ENCODE measurements around the gene ARG2. TPM values are rescaled to one million over a fixed set of nuclear protein-coding genes. Genes with fewer than 3 reads are reported as not detected.

Gene ARG2
- total RNA-seq, 3 donors from 2014 or later (not counting 1 experiment from before 2014, with no cell fraction given): 1.2 to 7.4 (median 1.4) TPM

- Histone ChIP-seq H3K27me3 (ENCODE audit: control insufficient read depth, insufficient read depth, low read length) (no peaks in the 10 kb centered on the region), H3K36me3 (ENCODE audit: control insufficient read depth, insufficient read depth, low read length) (no peaks in the 10 kb centered on the region), H3K27ac (ENCODE audit: low read length) (no peak overlapping the region), H3K9me3 (ENCODE audit: control insufficient read depth, insufficient read depth, low read length) (no peaks in the 10 kb centered on the region), H3K4me1 (ENCODE audit: control insufficient read depth, insufficient read depth, low read length) (no peaks in the 10 kb centered on the region), H3K4me3 (ENCODE audit: low read length) (no peak overlapping the region)
- H3K9me3 Mint-ChIP-seq: no peaks in the 10 kb centered on the region
- H3K27me3 Mint-ChIP-seq (ENCODE audit: low read depth in 2 of 2): peaks cover 0 to 9% of the 10 kb centered on the region in 2 donors
- H3K27ac Mint-ChIP-seq: no peak overlapping the region
- TF ChIP-seq CTCF (IDR thresholded peaks at IDR 0.05): no peak
- H3K4me3 Mint-ChIP-seq: no peak overlapping the region
- no peaks in the 10 kb centered on the region for H3K4me1 Mint-ChIP-seq
- intact Hi-C loops (cut with micrococcal nuclease): no loop called here
- DNase-seq (no peak), ATAC-seq (no peak)
- no peaks in the 10 kb centered on the region for H3K36me3 Mint-ChIP-seq
Observed at GRCh38 chr14:67627519-67627918, 7.8 kb downstream of the ARG2 start.

GRCh38 chr14:67630186-67630585, 10.5 kb downstream of the ARG2 start:
- WGBS (ENCODE audit: insufficient coverage): 100% methylated on average over 3 of the region's 4 CpGs
- ATAC-seq (no peak), DNase-seq (no peak)
- no peak overlapping the region for H3K4me3 ChIP-seq (ENCODE audit: low read length)
- Mint-ChIP-seq H3K4me3 (no peak overlapping the region), H3K36me3 (no peaks in the 10 kb centered on the region), H3K27me3 (ENCODE audit: low read depth in 2 of 2) (peaks cover 0 to 9% of the 10 kb centered on the region in 2 donors), H3K27ac (no peak overlapping the region), H3K9me3 (no peaks in the 10 kb centered on the region), H3K4me1 (no peaks in the 10 kb centered on the region)
- no peaks in the 10 kb centered on the region for H3K36me3 ChIP-seq (ENCODE audit: control insufficient read depth, insufficient read depth, low read length)
- intact Hi-C loops (cut with micrococcal nuclease): no loop called here
- H3K27ac ChIP-seq (ENCODE audit: low read length): no peak overlapping the region
- H3K4me1 ChIP-seq (ENCODE audit: control insufficient read depth, insufficient read depth, low read length): no peaks in the 10 kb centered on the region
- no peak for TF ChIP-seq CTCF (IDR thresholded peaks at IDR 0.05)
- no peaks in the 10 kb centered on the region for H3K9me3 ChIP-seq (ENCODE audit: control insufficient read depth, insufficient read depth, low read length)
- no peaks in the 10 kb centered on the region for H3K27me3 ChIP-seq (ENCODE audit: control insufficient read depth, insufficient read depth, low read length)

- WGBS (ENCODE audit: insufficient coverage): 82% methylated on average over 4 of the region's 5 CpGs
- H3K4me1 ChIP-seq (ENCODE audit: control insufficient read depth, insufficient read depth, low read length): no peaks in the 10 kb centered on the region
- Mint-ChIP-seq H3K27me3 (ENCODE audit: low read depth in 2 of 2) (peaks cover 0 to 9% of the 10 kb centered on the region in 2 donors), H3K27ac (no peak overlapping the region), H3K9me3 (no peaks in the 10 kb centered on the region), H3K36me3 (no peaks in the 10 kb centered on the region), H3K4me1 (no peaks in the 10 kb centered on the region), H3K4me3 (no peak overlapping the region)
- intact Hi-C loops (cut with micrococcal nuclease): no loop called here
- H3K36me3 ChIP-seq (ENCODE audit: control insufficient read depth, insufficient read depth, low read length): no peaks in the 10 kb centered on the region
- H3K27me3 ChIP-seq (ENCODE audit: control insufficient read depth, insufficient read depth, low read length): no peaks in the 10 kb centered on the region
- DNase-seq: no peak
- H3K4me3 ChIP-seq (ENCODE audit: low read length): no peak overlapping the region
- no peak for ATAC-seq
- no peak for TF ChIP-seq CTCF (IDR thresholded peaks at IDR 0.05)
- no peaks in the 10 kb centered on the region for H3K9me3 ChIP-seq (ENCODE audit: control insufficient read depth, insufficient read depth, low read length)
- H3K27ac ChIP-seq (ENCODE audit: low read length): no peak overlapping the region
Observed at GRCh38 chr14:67630938-67631337, 11.2 kb downstream of the ARG2 start.

- peaks cover 0 to 9% of the 10 kb centered on the region in 2 donors for H3K27me3 Mint-ChIP-seq (ENCODE audit: low read depth in 2 of 2)
- H3K9me3 Mint-ChIP-seq: no peaks in the 10 kb centered on the region
- DNase-seq: no peak
- intact Hi-C loops (cut with micrococcal nuclease): no loop called here
- no peaks in the 10 kb centered on the region for H3K27me3 ChIP-seq (ENCODE audit: control insufficient read depth, insufficient read depth, low read length)
- no peaks in the 10 kb centered on the region for H3K4me1 Mint-ChIP-seq
- H3K36me3 ChIP-seq (ENCODE audit: control insufficient read depth, insufficient read depth, low read length): no peaks in the 10 kb centered on the region
- no peak overlapping the region for H3K4me3 ChIP-seq (ENCODE audit: low read length)
- no peak overlapping the region for H3K27ac Mint-ChIP-seq
- no peak overlapping the region for H3K4me3 Mint-ChIP-seq
- no peaks in the 10 kb centered on the region for H3K9me3 ChIP-seq (ENCODE audit: control insufficient read depth, insufficient read depth, low read length)
- no peak for TF ChIP-seq CTCF (IDR thresholded peaks at IDR 0.05)
- H3K4me1 ChIP-seq (ENCODE audit: control insufficient read depth, insufficient read depth, low read length): no peaks in the 10 kb centered on the region
- no peak for ATAC-seq
- WGBS (ENCODE audit: insufficient coverage): 97% methylated on average over 5 of the region's 5 CpGs
- H3K36me3 Mint-ChIP-seq: no peaks in the 10 kb centered on the region
- no peak overlapping the region for H3K27ac ChIP-seq (ENCODE audit: low read length)
Observed at GRCh38 chr14:67633451-67634147, 13.9 kb downstream of the ARG2 start.

Data from natural killer cell (primary cell).